CD4-positive, alpha-beta T cell treated with Interleukin-6 at 100 ng/mL for 8 hours (primary cell): ENCODE measurements around the gene VPS37D.
A peak's percentile ranks its signal among the peaks of the same experiment; 100 is the strongest.
"Not testable (repeated sequence)": the region's sequence is repeated elsewhere in the genome, so short reads cannot be mapped to it uniquely, and the experiment has no call there.

Experiments
- DNase-seq: peaks from one replicate; pipeline ENCODE4 v3.0.0-alpha.2; 2020; ENCODE audit warnings: mixed read lengths, low spot score

VPS37D gene

GRCh38 chr7:73706126-73707044, 38.8 kb downstream of the VPS37D start:
- no peak for DNase-seq

GRCh38 chr7:73707045-73707631, 39.5 kb downstream of the VPS37D start:
- DNase-seq, result peak; percentile 41

GRCh38 chr7:73708961-73709549, 41.4 kb downstream of the VPS37D start:
- DNase-seq, result no peak

- DNase-seq, result no peak
These were observed 45.1 kb downstream of the VPS37D start for GRCh38 chr7:73712773-73713172.

- DNase-seq, result not testable (repeated sequence)
These were observed 45.7 kb downstream of the VPS37D start for GRCh38 chr7:73713319-73713718.

GRCh38 chr7:73715648-73716317, 48.2 kb downstream of the VPS37D start:
- no peak for DNase-seq

- DNase-seq, result no peak
These were observed 48.8 kb downstream of the VPS37D start for GRCh38 chr7:73716318-73716890.

GRCh38 chr7:73717025-73717807, 49.6 kb downstream of the VPS37D start:
- DNase-seq, result no peak

- peak; percentile 75 for DNase-seq
These were observed 50.4 kb downstream of the VPS37D start for GRCh38 chr7:73717991-73718405.

- DNase-seq, result no peak
These were observed 50.8 kb downstream of the VPS37D start for GRCh38 chr7:73718438-73718881.

- DNase-seq, result peak; percentile 68
These were observed 51.5 kb downstream of the VPS37D start, which contains the start of gene STX1A for GRCh38 chr7:73718905-73719805. STX1A (minus strand) TSS chr7:73719669; CDS start chr7:73719631, 38 bp downstream.

GRCh38 chr7:73719806-73720169, 52.2 kb downstream of the VPS37D start:
- DNase-seq, result no peak

- not testable (repeated sequence) for DNase-seq
These were observed 52.8 kb downstream of the VPS37D start for GRCh38 chr7:73720443-73720842.

- no peak for DNase-seq
These were observed 53.8 kb downstream of the VPS37D start for GRCh38 chr7:73721377-73721817.
